ENCODE measurements around the gene UBAC2.
"Not testable (repeated sequence)": the region's sequence is repeated elsewhere in the genome, so short reads cannot be mapped to it uniquely, and the experiment has no call there.

Gene UBAC2

DNA sequence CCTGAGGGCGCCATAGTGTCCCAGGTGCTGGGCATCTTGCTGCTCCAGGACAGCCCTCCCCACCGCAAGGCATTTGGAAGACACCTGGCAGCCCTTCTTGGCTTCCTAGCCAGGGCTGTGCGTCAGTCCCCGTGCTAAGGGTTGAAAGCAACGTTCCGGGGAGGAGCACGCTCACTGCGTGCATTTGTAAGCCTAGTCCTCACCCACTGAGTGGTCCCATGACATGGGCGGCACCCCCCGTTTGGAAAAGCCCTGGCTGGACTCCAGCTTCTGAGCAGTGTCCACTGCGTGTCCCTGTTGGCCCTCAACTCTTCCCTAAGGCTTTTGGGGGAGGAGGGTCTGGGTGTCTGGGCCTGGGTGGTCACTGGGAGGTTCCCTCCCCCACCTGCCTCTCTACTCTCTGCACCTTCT lies 182.9 kb downstream of the UBAC2 start:
- no peak for DNase-seq

DNA sequence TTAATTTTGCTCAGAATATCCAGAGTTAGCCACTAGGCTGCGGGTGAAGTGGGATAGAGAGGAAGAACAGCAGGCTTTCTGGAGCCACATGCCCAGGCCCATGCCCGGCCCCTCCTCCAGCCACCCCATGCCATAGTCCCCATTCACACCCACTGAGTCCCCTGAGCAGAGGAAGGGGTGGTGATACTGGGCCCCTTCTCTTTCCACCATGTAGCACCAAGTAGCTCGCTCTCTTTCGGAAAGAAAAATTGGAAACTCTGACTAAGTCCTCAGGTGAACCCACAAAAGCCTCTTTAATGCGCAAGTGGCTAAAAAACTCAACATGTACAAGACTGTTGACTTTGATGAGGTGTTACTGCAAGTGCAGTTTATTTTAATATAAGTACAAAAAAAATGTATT lies 183.3 kb downstream of the UBAC2 start:
- DNase-seq: no peak

DNA sequence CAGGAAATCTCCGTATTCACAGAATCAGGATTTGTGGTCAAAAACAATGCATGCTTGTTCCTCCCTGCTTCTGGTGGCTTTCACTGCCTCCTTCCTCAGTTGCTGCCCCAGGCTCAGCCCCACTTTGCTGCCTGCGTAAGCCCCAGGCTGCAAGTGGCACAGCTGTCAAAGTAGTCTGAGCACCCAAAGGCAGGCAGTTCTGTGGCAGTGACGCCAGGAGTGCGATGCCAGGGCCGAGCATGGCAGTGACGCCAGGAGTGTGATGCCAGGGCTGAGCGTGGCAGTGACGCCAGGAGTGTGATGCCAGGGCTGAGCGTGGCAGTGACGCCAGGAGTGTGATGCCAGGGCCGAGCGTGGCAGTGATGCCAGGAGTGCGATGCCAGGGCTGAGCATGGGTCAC lies 183.8 kb downstream of the UBAC2 start:
- DNase-seq: peak; percentile 24

DNA sequence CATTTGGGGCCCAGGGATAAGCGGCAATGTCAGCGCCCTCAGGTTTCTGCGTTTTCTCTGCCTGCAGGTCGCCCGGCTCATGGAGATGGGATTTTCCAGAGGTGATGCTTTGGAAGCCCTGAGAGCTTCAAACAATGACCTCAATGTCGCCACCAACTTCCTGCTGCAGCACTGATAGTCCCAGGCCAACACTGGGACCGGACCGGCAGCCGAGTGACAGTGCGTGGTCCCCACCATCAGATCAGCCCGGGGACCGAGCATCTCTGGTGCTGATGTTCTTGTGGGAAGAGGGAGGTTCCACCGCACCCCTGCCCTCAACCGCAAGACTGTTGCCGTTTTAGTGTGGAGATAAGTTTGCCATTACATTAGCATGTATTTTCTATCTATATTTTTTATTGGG lies 184.5 kb downstream of the UBAC2 start:
- no peak for DNase-seq

DNA sequence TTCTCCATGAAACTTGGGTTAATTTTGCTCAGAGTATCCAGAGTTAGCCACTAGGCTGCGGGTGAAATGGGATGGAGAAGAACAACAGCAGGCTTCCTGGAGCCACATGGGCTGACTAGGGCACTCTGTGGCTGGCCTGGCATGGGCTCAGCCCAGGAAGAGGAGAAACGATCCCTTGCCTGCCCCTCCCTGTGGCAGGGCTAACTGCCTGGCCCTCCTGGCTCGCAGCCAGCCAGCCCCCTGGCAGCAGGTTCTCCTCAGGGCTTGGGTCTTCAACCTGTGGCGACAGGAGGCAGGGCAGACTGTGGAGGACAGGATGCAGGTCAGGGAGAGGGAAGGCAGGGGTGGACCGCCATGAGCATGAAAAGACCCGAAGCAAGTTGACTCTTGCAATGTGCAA lies 185.3 kb downstream of the UBAC2 start:
- DNase-seq: no peak

DNA sequence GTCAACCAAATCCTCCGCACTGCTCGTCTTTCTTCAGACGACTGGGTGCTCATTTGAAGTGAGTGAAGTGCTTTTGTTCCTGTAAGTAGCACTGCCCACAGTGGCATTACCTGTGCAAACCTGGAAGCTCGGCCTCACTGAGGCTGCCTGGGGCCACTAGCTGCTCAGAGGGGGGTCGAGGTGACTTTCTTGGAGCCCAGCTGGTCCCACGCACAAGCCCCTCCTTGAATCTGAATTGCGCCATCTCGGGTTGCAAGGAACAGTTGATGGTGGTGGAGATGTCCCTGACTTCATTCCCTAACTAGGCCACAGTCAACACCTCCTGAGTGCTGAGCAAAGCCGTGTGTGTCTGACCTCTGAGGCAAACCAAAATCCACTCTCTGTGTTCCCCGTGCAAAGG lies 185.8 kb downstream of the UBAC2 start:
- DNase-seq: no peak

DNA sequence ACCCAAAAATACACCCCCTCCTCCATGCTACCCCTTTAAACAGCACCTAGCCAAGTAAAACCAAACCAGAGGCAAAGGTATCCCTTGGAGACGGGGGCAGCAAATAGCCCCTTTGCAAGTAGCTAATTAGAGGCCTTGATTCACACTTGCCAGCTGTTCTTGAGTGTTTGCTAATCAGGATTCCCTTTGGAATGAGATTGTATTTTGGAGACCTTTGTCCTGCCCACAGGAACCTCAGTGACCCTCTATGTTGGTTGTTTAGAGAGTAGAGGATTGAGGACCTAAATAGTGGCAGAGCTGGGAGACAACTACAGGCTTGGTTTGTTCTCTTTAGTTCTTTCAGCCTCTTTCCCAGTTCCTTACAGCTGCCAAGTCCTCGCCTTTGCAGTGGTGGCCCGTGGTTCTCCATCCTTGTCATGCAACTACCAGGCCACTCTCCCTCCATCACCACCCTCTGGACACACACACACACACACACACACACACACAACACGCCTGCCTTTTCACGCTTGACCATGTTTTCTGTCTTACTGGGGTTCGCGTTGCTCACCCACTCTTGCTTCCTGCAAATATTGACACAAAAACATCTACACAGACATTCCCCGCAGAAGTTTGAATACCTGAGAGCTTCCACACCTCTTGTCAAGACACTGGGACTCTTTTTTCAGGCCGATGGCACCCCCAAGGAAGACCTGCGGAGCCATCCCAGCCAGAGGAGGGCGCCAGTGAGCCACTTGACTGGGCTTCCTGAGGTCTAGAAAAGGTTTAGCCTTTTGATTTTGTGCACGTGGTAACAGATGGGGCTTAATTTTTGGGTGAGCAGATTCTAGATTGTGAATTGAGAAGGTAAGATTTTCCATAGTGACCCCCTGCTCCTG lies 186.5 kb downstream of the UBAC2 start:
- peak; percentile 75 for DNase-seq

DNA sequence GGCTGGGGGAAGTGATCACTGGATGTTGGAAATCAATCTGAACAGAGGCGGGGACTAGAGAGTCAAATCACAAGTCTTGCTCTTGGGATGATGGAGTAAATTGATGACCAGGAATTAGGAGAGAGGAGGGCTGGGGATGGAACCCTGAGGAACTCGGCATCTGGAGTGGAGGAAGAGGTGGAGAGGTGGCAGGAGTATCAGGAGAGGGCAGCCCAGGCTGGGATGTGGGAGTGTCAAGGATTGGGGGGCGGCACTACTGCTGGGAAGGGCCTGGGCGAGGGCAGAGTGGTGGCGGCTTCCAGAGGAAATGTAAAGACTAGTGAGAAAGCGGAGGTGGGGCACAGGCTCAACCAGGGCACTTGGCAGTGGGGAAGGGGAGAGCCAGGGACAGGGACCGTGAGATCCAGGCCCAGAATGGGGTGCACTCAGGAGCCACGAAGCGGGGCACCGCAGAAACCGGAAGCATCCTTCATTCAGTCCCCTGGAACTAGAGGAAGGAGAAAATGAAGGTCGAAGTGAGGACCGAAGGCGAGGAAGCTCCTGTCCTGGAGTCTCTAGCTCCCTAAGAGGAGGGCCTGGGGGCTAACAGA lies 187.8 kb downstream of the UBAC2 start:
- DNase-seq: no peak

DNA sequence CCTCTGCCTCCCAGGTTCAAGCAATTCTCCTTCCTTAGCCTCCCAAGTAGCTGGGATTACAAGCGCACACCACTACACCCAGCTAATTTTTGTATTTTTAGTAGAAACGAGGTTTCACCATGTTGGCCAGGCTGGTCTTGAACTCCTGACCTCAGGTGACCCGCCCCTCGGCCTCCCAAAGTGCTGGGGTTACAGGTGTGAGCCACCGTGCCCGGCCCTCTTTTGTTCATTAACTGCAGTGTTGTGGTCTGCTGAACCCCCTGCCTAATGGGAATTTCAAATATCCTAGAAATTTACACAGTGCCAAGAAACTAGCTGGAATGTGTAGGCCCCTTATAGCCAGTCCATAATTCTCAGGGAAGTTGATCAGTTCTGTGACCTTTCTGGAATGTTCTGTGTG lies 188.4 kb downstream of the UBAC2 start:
- DNase-seq: not testable (repeated sequence)

DNA sequence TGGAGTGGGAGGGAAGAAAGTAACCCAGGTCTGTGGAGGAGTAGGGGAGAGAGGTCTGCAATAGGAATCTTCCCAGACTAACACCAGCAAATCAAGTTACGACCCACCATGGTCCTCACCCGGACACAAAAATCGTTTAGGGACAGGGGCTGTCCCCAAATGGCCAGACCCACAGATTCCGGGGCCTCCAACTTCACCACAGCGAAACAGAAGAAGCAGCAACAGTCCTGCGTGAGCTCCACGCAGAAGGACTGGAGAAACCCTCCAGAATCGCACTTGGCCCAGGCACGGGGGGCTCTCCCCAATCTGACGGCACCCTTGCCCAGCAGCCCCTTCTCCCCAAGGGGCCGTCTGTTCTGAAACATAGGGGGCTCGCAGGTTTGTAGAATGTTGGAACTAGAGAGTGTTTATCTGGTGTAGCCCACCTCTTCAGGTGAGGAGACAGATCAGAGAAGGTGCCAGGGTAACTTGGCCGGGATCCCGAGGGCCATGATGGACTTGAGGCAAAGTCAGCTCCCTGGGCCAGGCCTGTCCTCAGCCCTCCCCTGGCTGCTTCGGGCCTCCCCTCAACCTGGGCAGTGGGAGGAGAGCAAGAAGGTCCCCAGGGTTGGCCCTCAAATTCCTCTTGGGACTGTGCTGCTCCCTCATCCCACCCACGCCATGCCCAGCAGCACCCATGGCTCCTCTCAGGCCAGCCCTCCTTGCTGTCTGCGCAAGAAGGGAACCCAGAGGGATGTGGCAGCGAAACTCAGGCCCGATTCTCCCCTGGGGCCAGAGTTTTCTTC lies 189.1 kb downstream of the UBAC2 start:
- no peak for DNase-seq

DNA sequence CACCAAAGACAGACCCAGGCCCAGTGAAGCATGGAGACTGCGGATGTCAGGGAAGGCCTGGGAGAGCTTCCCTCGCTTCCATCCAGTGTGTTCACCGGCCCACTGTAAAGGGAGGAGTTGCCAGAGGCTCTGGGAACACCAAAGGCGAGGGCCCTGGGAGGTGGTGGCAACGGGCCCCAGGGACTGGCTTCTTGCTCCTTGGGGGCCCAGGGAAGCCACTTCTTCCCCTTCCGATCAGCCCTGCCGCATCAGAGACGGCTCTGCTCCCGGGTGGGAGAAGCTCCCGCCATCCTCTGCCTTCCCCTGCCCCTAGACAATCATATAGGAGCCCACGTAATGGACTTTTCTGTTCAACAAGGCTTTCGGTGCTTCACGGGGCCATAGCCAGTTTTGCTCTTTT lies 189.9 kb downstream of the UBAC2 start:
- no peak for DNase-seq

DNA sequence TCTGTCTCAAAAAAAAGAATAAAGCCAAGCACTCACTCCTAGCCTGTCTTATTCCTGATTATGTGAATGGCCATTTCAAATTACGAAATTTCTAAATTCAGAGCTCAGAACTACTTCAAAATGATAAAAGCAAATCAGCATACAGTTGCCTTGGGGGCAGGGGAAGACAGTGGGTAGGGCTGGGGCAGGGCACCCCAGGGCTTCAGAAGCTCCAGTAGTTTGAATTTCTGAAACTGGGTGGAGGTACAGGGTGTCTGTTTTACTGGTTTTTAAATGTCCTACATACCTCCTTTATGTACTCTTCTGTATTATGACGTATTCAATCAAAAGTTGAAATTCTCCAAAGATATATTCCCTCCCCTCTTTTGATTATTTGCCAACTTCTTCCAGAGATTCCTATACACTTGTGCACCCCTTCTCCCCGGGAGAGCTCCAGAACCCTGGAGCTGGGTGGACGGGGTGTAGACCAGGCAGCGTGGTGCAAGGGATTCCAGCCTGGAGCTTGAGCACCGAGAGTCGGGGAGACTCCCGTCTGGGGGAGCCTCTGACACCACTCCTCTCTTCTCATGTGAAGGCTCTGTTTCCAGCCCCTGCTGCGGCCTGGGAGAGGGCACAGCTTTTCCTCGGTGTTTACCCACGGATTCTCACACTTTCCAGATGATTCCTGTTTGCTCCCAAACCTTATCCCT lies 191.3 kb downstream of the UBAC2 start:
- no peak for DNase-seq

DNA sequence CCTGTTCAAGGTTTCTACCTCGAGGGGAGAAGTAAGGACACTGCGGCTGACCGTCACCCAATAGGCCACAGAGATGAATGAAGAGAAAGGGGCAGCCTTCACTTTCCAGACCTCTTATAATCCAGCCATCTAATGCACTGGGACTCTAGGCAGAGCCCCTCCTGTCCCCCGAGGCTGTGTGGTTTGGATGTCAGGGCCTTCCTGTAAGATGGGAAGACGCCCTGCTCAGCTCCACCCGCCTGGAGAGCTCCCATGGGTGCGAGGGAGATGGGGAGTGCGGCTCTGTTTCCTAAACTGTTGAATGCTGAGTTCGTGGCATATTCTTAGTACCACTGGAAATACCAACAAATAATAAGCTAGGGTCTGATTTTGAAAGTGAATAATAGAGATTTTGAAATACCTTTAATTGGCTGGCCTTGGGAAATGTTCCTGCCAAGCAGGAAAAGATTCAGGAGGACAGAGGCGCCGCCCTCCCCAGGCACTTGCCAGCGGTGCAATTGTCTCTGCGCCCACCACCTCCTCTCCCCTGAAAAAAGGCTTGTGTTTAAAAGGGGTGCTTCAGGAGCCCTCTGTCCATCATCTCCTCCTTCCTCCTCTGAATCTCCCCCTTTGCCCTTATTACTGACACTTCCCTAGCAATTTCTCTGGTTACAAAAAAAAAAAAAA lies 191.9 kb downstream of the UBAC2 start:
- no peak for DNase-seq

DNA sequence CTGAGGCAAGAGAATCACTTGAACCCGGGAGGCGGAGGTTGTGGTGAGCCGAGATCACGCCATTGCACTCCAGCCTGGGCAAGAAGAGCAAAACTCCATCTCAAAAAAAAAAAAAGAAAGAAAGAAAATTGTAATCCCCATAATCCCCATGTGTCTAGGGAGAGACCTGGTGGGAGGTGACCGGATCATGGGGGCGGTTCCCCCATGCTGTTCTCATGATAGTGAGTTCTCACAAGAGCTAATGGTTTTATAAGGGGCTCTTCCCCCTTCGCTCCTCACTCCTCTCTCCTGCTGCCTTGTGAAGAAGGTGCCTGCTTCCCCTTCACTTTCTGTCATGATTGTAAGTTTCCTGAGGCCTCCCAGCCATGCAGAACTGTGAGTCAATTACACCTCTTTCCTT lies 192.7 kb downstream of the UBAC2 start:
- DNase-seq: not testable (repeated sequence)

DNA sequence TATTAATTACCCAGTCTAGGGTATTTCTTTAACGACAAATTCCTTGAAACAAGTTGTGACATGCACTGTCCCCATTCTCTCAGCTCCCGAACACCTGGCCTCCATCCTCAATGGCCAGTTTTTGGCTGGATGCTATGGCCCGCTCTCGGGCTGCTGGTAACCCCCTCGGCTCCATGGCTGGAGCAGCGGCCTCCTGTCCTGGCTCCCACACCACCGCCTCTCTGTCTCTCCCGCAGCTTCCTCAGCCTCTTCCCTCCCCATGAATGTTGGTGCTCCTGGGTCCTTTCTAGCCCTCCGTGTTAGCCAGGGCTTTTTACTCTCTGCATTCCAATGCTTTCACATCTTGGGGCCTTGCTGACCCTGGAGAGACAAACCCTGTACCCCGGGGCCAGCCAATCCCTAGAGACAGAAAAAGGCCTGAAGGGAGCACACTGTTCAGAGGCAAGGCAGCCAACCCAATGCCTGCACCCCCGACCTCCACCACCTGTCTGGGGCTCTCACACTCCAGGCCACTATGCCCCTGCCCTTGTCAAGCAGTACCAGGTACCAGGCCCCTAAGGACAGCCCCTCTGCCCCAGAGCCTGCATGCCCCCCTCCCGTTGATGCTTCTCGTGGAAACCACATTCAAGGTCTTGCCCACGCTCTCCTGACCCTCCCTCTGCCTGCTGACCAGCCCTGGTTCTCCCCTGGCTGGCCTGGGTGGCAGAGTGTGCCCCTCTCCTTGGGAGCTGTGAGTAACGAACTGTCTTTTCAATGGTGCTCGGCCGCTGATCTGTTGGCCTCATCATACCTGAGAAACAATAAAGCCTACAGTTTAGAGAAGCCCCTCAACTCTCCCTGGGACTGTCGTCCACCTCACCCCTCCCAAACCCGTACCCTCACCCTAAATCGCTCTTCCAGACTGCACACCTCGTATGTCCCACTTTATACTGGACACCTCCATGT lies 193.4 kb downstream of the UBAC2 start:
- DNase-seq: no peak

DNA sequence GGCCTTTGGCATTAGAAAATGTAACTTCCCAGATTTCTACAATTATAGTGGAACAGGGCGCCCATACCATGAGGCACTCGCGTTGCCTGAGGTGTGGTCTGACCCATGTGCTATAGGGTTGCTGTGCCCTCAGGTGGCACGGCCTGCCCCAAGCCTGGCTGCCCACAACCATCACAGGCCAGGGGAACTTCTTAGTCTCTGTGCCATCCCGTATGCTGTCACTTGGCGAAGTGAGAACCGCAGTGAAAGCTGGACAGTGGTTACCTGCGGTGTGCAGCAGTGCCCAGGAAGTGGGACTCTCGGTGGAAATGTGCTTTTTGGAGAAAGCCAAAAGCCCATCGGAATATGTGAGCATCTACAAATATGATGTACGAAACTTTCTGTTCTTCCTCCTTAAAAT lies 194.8 kb downstream of the UBAC2 start:
- no peak for DNase-seq

DNA sequence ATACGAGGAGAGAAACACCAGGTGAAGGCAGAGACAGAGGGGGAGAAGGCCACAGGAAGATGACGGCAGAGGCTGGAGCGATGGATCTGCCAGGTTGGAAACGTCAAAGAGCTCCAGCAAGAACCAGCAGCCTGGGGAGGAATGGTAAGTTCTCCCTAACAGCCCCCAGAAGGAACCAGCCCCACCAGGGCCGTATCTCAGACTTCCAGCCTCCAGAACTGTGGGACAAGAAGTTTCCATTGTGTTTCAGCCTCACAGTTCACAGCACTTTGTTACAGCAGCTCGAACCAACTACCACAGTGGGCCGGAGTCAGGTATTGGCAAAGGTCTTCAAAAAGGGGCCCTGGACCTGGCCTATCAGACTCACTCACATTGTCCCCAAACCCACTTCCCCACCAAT lies 195.8 kb downstream of the UBAC2 start:
- DNase-seq: no peak

DNA sequence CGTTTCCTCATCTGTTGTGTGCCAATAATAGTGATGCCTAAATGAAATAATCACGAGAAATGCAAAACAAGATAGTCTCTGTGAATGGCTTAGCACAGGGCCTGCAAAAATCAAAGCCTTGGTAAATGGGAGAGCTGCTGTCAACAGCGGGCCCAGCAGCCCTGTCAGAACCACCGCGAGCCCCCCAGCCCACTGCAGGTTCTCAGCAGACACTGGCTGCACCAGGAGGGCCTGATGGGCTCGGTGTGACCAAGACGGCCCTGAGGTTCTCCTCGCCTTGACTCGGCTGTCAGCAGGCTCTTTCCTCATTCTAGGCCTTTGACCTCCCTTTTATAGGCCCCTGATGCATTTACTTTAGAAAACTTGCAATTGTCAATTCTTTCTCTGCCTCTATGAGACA lies 197.4 kb downstream of the UBAC2 start:
- DNase-seq: no peak

DNA sequence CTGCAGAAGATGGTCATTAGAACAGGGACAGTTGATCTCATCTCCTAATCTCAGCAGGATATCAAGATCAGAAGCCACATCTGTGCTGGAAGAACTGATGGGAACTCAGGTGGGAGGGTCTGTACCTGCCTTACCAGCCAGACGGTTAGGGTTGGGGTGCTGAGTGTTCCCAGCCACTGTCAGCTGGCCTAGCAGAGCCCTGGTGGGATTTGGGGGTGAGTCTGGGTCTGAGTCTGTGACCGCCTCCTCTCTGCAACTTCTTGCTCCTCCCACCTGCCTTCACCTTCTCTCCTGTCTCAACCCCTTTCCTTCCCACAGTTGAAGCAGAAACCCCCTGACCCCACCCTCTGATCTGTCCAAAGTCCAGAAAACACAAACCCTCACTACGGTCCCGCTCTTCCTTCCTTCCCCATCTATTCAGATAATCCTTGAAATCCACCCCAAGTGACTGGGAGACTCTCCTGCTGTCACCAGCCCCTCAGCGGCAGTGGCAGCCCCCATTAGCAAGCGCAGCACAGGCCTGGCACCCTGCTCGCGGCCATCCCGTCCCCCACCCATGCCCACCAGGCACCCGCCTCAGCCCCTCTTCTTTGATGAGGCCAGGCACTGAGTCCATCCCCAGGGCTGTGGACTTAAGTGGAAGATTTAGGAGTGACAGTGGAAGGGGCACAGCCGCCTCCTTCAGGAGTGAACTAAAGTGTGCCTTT lies 198.4 kb downstream of the UBAC2 start:
- DNase-seq: no peak

DNA sequence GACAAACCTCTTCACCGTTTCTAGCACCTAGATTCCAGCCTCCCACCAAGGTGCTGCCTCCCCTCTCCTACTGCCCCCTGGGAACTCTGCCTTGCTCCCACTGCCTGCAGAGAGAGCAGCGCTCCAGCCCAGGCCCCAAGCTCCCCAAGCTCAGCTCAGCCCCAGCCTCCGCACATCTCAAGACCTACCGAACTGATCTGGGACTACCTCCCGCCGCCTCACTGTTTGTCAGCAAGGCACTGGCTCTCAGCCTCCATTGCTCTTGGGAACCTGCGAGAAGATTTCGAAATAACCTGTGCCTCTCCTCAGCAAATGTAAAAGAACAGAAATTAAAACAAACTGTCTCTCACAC lies 198.9 kb downstream of the UBAC2 start:
- no peak for DNase-seq

DNA sequence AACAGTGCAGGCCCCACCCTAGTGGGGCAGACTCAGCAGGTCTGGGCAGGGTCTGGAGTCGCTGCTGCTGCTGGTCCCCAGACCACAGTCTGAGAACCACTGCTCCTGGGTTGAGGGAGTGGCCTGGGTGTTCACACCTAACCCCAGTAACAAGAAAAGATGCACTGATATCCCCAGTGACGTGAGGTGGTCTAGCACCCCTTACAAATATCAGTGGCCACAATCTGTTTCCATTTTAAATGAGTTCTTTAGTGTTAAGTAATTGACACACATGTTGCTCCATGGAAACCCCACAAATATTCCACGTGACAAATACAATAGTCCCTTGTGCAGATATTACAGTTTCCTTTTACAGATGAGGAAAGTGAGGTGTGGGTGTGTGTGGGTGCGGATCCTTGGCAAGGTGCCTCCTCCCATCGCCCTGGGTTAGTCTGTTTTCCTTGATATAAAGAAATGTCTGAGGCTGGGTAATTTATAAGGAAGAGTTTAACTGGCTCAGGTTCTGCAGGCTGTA lies 202.9 kb downstream of the UBAC2 start:
- DNase-seq: no peak
